GM23338 (cell line): Measurements from ENCODE around the gene ENOX2. TPM values are rescaled to one million over a fixed set of nuclear protein-coding genes. Genes with fewer than 3 reads are reported as not detected.

Experiments
- ATAC-seq: fragments of 200-7000 bp; cut with Tn5 transposase; 3 replicates; pipeline ENCODE4 v1.9.1; 2020
- DNase-seq: peaks from one replicate; pipeline ENCODE4 v3.0.0-alpha.2; 2015; ENCODE audit warnings: low spot score
- H2AFZ ChIP-seq: fragments of 200-600 bp; sonication (generic); 2 replicates; pipeline ENCODE4 v1.8.0; 2016; ENCODE audit warnings: antibody characterized with exemption, mild to moderate bottlenecking, moderate library complexity
- H3F3A ChIP-seq: fragments of 200-600 bp; sonication (generic); replicated peaks from 2 replicates; pipeline ENCODE4 v1.8.0; 2017; ENCODE audit warnings: antibody characterized with exemption, mixed run types, low read depth
- H3K27ac ChIP-seq: fragments of 200-600 bp; sonication (generic); 2 replicates; pipeline ENCODE4 v1.6.1; 2016; ENCODE audit warnings: low read depth
- H3K27me3 ChIP-seq: fragments of 200-600 bp; sonication (generic); 2 replicates; pipeline ENCODE4 v1.8.0; 2016; ENCODE audit warnings: mild to moderate bottlenecking, mixed run types, moderate library complexity; ENCODE audit not compliant: insufficient read depth
- H3K36me3 ChIP-seq: fragments of 200-600 bp; sonication (generic); 2 replicates; pipeline ENCODE4 v1.8.0; 2016; ENCODE audit warnings: mild to moderate bottlenecking; ENCODE audit not compliant: insufficient read depth
- H3K4me1 ChIP-seq: fragments of 200-600 bp; sonication (generic); 2 replicates; pipeline ENCODE4 v1.8.0; 2016; ENCODE audit warnings: mild to moderate bottlenecking, moderate library complexity; ENCODE audit not compliant: insufficient read depth
- H3K4me2 ChIP-seq: fragments of 200-600 bp; sonication (generic); 2 replicates; pipeline ENCODE4 v1.7.1; 2017; ENCODE audit warnings: mixed run types
- H3K4me3 ChIP-seq: fragments of 200-600 bp; sonication (generic); 2 replicates; pipeline ENCODE4 v1.6.1; 2016; ENCODE audit warnings: mixed run types
- H3K79me2 ChIP-seq: fragments of 200-600 bp; sonication (generic); replicated peaks from 2 replicates; pipeline ENCODE4 v1.8.0; 2017; ENCODE audit warnings: mild to moderate bottlenecking; ENCODE audit not compliant: insufficient read depth
- H3K9me2 ChIP-seq: fragments of 200-600 bp; sonication (generic); 2 replicates; pipeline ENCODE4 v1.8.0; 2017; ENCODE audit not compliant: insufficient read depth
- H4K20me1 ChIP-seq: fragments of 200-600 bp; sonication (generic); replicated peaks from 2 replicates; pipeline ENCODE4 v1.8.0; 2017; ENCODE audit warnings: mild to moderate bottlenecking; ENCODE audit not compliant: insufficient read depth
- H3K27ac Mint-ChIP-seq: 2 replicates; pipeline ENCODE4 v1.8.0; 2020; ENCODE audit warnings: inconsistent platforms, mild to moderate bottlenecking, moderate library complexity, mixed read lengths
- H3K27me3 Mint-ChIP-seq: 3 replicates; pipeline ENCODE4 v1.8.0; 2022; ENCODE audit warnings: low read depth, mild to moderate bottlenecking, moderate library complexity, mixed read lengths, inconsistent platforms; ENCODE audit not compliant: insufficient read depth, poor library complexity
- H3K36me3 Mint-ChIP-seq: 3 replicates; pipeline ENCODE4 v1.8.0; 2021; ENCODE audit warnings: low read depth, mild to moderate bottlenecking, inconsistent platforms, moderate library complexity, mixed read lengths
- H3K4me1 Mint-ChIP-seq: 3 replicates; pipeline ENCODE4 v1.8.0; 2020; ENCODE audit warnings: mild to moderate bottlenecking, inconsistent platforms, mixed read lengths
- H3K4me3 Mint-ChIP-seq: 3 replicates; pipeline ENCODE4 v1.8.0; 2021; ENCODE audit warnings: moderate library complexity, mild to moderate bottlenecking, inconsistent platforms, mixed read lengths
- H3K9me3 Mint-ChIP-seq: 3 replicates; pipeline ENCODE4 v1.8.0; 2020; ENCODE audit warnings: moderate library complexity, mild to moderate bottlenecking, inconsistent platforms, mixed read lengths
- CTCF ChIP-seq, 2 experiments: fragments of 200-600 bp in 1 of 2; sonication (generic) in 1 of 2; conservative IDR thresholded peaks; 2 replicates each; pipeline versions ENCODE4 v1.5.1 to v1.6.1; 2016 to 2017; ENCODE audit warnings: antibody characterized with exemption in 2 of 2, low read depth in 2 of 2, mild to moderate bottlenecking in 2 of 2, moderate library complexity in 1 of 2
- JUNB ChIP-seq: IDR thresholded peaks from one replicate; pipeline ENCODE4 v1.6.1; 2016; ENCODE audit warnings: antibody characterized with exemption; ENCODE audit not compliant: unreplicated experiment
- NANOG ChIP-seq: IDR thresholded peaks from 2 replicates; pipeline ENCODE4 v1.6.1; 2016; ENCODE audit warnings: antibody characterized with exemption, borderline replicate concordance
- POLR2AphosphoS5 ChIP-seq: IDR thresholded peaks from 2 replicates; pipeline ENCODE4 v1.6.1; 2016; ENCODE audit warnings: antibody characterized with exemption, low read depth
- STAT1 ChIP-seq: IDR thresholded peaks from one replicate; pipeline ENCODE4 v1.6.1; 2016; ENCODE audit warnings: antibody characterized with exemption; ENCODE audit not compliant: unreplicated experiment
- ZNF331 ChIP-seq: fragments of 250-450 bp; sonication (Bioruptor Pico); IDR thresholded peaks from 2 replicates; pipeline ENCODE4 v1.5.0; 2020; ENCODE audit warnings: low read depth, mild to moderate bottlenecking, moderate library complexity
- ZNF462 ChIP-seq: fragments of 250-450 bp; sonication (Bioruptor Pico); IDR thresholded peaks from 2 replicates; pipeline ENCODE4 v1.5.0; 2020; ENCODE audit warnings: mild to moderate bottlenecking, moderate library complexity
- polyA plus RNA-seq: library from polyadenylated mRNA; unstranded; fragments of >200 nt; fragmentation: Nextera tagmentation; extraction: Ambion mirVana; gene quantifications from 2 replicates; pipeline ENCODE4 v1.2.1, GENCODE V29; 2016
- total RNA-seq: library from RNA; depleted of rRNA; stranded (reverse); fragments of >200 nt; shearing (Covaris generic); gene quantifications from 2 replicates; pipeline ENCODE4 v1.2.3, GENCODE V29; 2014

ENOX2 gene
- total and polyA plus RNA-seq, 2 experiments from 2014 or later: 9.6 to 11.2 TPM

- TF ChIP-seq POLR2AphosphoS5: no peak
- TF ChIP-seq ZNF462 (CRISPR knock-in tag): no peak
- no peak for TF ChIP-seq JUNB
- TF ChIP-seq NANOG: no peak
Measured at GRCh38 chrX:130893356-130894085, 9.5 kb downstream of the ENOX2 start (continued).

- ATAC-seq (no peak), DNase-seq (no peak)
- Histone ChIP-seq H3K27ac (no peak overlapping the region), H3K4me3 (no peak overlapping the region), H3K27me3 (no peaks in the 10 kb centered on the region), H2AFZ (no peak overlapping the region), H3K79me2 (no peaks in the 10 kb centered on the region), H3K4me1 (no peaks in the 10 kb centered on the region), H4K20me1 (no peaks in the 10 kb centered on the region), H3F3A (no peaks in the 10 kb centered on the region), H3K36me3 (no peaks in the 10 kb centered on the region), H3K4me2 (no peak overlapping the region), H3K9me2 (no peaks in the 10 kb centered on the region)
- H3K36me3 Mint-ChIP-seq: no peaks in the 10 kb centered on the region
- no peaks in the 10 kb centered on the region for H3K9me3 Mint-ChIP-seq
- H3K27ac Mint-ChIP-seq: no peak overlapping the region
- H3K27me3 Mint-ChIP-seq: no peaks in the 10 kb centered on the region
- H3K4me3 Mint-ChIP-seq: no peak overlapping the region
- peaks cover 8% of the 10 kb centered on the region; the same call in 2 of the 3 replicates for H3K4me1 Mint-ChIP-seq
- TF ChIP-seq CTCF (conservative IDR thresholded peaks at IDR 0.05; ENCODE audit: low read depth in 2 of 2) (no peak), STAT1 (no peak), ZNF462 (CRISPR knock-in tag) (no peak), JUNB (no peak), ZNF331 (CRISPR knock-in tag) (no peak)
Measured at GRCh38 chrX:130887376-130887775, 15.6 kb downstream of the ENOX2 start.
